ENCODE results near the gene PPP3R1.

GRCh38 chr2:68291314-68291713 is 39.0 kb upstream of the PPP3R1 start:
- no peak for TF ChIP-seq CTCF (optimal IDR thresholded peaks at IDR 0.05 in 1 of 3, IDR thresholded peaks at IDR 0.05 in 1 of 3, conservative IDR thresholded peaks at IDR 0.05 in 1 of 3; ENCODE audit: extremely low read depth in 1 of 3, insufficient read depth in 2 of 3, low read length in 3 of 3)
- TF ChIP-seq EZH2 (IDR thresholded peaks at IDR 0.05; ENCODE audit: low read length), result no peak

All from keratinocyte (primary cell).